ENCODE data around the gene OTUB1.

GRCh38 chr11:64020976-64021756 is 34.9 kb downstream of the OTUB1 start:
- TF ChIP-seq CTCF (IDR thresholded peaks at IDR 0.05; ENCODE audit: low read depth, low read length, poor library complexity, severe bottlenecking) (no peak), EZH2phosphoT487 (IDR thresholded peaks at IDR 0.05; ENCODE audit: borderline replicate concordance, low read length) (no peak)
